ENCODE data around the gene FOXG1. TPM values are rescaled to one million over a fixed set of nuclear protein-coding genes. Genes with fewer than 3 reads are reported as not detected.
A peak's percentile ranks its signal among the peaks of the same experiment; 100 is the strongest.

The FOXG1 gene
- total and polyA plus RNA-seq, 9 of the 15 experiments (the other 6 are each of a cell fraction or from before 2014, with no cell fraction given) = 0.56 to 3.7 (median 0.85) TPM

DNA sequence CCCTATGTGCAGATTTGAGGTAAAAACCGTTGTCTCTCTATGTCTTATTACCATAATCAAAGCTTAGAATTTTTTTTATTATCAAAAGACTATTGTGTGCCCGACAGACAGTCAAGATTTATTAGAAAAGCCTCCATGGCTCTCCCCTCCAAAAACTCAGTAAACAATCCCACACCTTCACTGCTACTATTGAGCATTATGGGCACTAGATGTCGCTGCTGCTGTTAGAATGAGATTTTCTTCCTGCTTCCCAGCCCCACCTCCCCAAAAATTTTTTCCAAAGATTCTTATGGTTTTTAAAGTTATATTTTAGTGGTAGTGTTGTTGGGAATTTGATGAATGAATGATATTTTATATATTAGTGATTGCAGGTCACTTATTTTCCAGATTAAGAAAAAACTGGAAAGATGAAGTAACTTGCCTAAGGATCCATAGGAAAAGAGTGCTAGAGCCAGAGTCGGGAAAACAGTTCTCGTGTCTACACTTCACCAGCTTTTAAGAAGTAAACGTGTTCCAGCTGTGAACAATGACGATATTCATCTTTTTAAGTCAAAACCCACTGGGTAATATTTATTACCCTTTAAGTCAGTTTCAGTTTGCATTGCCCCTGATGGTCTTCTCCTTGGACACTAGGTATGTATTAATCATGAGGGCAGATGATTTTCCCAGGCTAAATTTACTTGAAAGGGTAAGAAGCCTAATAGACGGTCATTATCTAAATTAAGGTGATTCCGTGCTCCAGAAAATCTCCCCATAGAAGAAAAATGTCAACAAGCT lies 12.2 kb upstream of the FOXG1 start (continued):
- TF ChIP-seq, protein P1, sequence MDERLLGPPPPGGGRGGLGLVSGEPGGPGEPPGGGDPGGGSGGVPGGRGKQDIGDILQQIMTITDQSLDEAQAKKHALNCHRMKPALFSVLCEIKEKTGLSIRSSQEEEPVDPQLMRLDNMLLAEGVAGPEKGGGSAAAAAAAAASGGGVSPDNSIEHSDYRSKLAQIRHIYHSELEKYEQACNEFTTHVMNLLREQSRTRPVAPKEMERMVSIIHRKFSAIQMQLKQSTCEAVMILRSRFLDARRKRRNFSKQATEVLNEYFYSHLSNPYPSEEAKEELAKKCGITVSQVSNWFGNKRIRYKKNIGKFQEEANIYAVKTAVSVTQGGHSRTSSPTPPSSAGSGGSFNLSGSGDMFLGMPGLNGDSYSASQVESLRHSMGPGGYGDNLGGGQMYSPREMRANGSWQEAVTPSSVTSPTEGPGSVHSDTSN (CRISPR knock-in tag; IDR thresholded peaks at IDR 0.05; ENCODE audit: low read depth) = no peak
- TF ChIP-seq, protein P1 (tag; conservative IDR thresholded peaks at IDR 0.05; ENCODE audit: low read depth) = peak; percentile 16; the same call in 1 of the 2 replicates
- TF ChIP-seq NRF1 (conservative IDR thresholded peaks at IDR 0.05 in 1 of 2, IDR thresholded peaks at IDR 0.05 in 1 of 2) (no peak), RBBP5 (IDR thresholded peaks at IDR 0.05; ENCODE audit: borderline replicate concordance, insufficient read depth, low read length, poor library complexity, severe bottlenecking) (no peak), ZNF644 (tag; IDR thresholded peaks at IDR 0.05; ENCODE audit: low read depth) (no peak), SMC3 (conservative IDR thresholded peaks at IDR 0.05; ENCODE audit: insufficient read depth, low read depth, low read length) (0 out of 2 replicates have a peak, but pooled peaks have one; percentile 37), ATF7 (IDR thresholded peaks at IDR 0.05) (no peak), LARP7 (IDR thresholded peaks at IDR 0.05) (no peak), ZNF75A (CRISPR knock-in tag; IDR thresholded peaks at IDR 0.05) (no peak), PHF20 (IDR thresholded peaks at IDR 0.05; ENCODE audit: partially characterized antibody) (no peak), PTRF (tag; IDR thresholded peaks at IDR 0.05) (no peak)
- TF ChIP-seq, protein P2, sequence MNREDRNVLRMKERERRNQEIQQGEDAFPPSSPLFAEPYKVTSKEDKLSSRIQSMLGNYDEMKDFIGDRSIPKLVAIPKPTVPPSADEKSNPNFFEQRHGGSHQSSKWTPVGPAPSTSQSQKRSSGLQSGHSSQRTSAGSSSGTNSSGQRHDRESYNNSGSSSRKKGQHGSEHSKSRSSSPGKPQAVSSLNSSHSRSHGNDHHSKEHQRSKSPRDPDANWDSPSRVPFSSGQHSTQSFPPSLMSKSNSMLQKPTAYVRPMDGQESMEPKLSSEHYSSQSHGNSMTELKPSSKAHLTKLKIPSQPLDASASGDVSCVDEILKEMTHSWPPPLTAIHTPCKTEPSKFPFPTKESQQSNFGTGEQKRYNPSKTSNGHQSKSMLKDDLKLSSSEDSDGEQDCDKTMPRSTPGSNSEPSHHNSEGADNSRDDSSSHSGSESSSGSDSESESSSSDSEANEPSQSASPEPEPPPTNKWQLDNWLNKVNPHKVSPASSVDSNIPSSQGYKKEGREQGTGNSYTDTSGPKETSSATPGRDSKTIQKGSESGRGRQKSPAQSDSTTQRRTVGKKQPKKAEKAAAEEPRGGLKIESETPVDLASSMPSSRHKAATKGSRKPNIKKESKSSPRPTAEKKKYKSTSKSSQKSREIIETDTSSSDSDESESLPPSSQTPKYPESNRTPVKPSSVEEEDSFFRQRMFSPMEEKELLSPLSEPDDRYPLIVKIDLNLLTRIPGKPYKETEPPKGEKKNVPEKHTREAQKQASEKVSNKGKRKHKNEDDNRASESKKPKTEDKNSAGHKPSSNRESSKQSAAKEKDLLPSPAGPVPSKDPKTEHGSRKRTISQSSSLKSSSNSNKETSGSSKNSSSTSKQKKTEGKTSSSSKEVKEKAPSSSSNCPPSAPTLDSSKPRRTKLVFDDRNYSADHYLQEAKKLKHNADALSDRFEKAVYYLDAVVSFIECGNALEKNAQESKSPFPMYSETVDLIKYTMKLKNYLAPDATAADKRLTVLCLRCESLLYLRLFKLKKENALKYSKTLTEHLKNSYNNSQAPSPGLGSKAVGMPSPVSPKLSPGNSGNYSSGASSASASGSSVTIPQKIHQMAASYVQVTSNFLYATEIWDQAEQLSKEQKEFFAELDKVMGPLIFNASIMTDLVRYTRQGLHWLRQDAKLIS (CRISPR knock-in tag; IDR thresholded peaks at IDR 0.05) = no peak
- TF ChIP-seq, protein P3, sequence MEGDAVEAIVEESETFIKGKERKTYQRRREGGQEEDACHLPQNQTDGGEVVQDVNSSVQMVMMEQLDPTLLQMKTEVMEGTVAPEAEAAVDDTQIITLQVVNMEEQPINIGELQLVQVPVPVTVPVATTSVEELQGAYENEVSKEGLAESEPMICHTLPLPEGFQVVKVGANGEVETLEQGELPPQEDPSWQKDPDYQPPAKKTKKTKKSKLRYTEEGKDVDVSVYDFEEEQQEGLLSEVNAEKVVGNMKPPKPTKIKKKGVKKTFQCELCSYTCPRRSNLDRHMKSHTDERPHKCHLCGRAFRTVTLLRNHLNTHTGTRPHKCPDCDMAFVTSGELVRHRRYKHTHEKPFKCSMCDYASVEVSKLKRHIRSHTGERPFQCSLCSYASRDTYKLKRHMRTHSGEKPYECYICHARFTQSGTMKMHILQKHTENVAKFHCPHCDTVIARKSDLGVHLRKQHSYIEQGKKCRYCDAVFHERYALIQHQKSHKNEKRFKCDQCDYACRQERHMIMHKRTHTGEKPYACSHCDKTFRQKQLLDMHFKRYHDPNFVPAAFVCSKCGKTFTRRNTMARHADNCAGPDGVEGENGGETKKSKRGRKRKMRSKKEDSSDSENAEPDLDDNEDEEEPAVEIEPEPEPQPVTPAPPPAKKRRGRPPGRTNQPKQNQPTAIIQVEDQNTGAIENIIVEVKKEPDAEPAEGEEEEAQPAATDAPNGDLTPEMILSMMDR (IDR thresholded peaks at IDR 0.05 in 2 of 3, conservative IDR thresholded peaks at IDR 0.05 in 1 of 3; ENCODE audit: insufficient read depth in 2 of 3, low read depth in 1 of 3, low read length in 3 of 3) = peak; percentile 48 to 73 (median 53); a peak in 5 of 6 replicates
- TF ChIP-seq, protein P4, sequence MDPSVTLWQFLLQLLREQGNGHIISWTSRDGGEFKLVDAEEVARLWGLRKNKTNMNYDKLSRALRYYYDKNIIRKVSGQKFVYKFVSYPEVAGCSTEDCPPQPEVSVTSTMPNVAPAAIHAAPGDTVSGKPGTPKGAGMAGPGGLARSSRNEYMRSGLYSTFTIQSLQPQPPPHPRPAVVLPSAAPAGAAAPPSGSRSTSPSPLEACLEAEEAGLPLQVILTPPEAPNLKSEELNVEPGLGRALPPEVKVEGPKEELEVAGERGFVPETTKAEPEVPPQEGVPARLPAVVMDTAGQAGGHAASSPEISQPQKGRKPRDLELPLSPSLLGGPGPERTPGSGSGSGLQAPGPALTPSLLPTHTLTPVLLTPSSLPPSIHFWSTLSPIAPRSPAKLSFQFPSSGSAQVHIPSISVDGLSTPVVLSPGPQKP (CRISPR knock-in tag; IDR thresholded peaks at IDR 0.05) = no peak
- TF ChIP-seq, protein P5, sequence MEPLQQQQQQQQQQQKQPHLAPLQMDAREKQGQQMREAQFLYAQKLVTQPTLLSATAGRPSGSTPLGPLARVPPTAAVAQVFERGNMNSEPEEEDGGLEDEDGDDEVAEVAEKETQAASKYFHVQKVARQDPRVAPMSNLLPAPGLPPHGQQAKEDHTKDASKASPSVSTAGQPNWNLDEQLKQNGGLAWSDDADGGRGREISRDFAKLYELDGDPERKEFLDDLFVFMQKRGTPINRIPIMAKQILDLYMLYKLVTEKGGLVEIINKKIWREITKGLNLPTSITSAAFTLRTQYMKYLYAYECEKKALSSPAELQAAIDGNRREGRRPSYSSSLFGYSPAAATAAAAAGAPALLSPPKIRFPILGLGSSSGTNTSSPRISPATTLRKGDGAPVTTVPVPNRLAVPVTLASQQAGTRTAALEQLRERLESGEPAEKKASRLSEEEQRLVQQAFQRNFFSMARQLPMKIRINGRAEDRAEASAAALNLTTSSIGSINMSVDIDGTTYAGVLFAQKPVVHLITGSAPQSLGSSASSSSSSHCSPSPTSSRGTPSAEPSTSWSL (CRISPR knock-in tag; IDR thresholded peaks at IDR 0.05; ENCODE audit: borderline replicate concordance) = no peak
